SK-N-MC (cell line): ENCODE measurements around the gene EHBP1.

Experiments used
- EZH2 ChIP-seq: fragments of 200-600 bp; sonication (generic); IDR thresholded peaks from one replicate; pipeline ENCODE4 v1.6.1; 2017; ENCODE audit warnings: antibody characterized with exemption
- FOXP2 ChIP-seq: optimal IDR thresholded peaks from 2 replicates; pipeline ENCODE3; 2011; ENCODE audit warnings: mild to moderate bottlenecking, moderate library complexity; ENCODE audit not compliant: insufficient read depth; ENCODE audit errors: extremely low read length, control extremely low read depth
- POLR2AphosphoS5 ChIP-seq: IDR thresholded peaks from 2 replicates; pipeline ENCODE4 v1.6.1; 2012; ENCODE audit warnings: mild to moderate bottlenecking, low read depth, low read length, borderline replicate concordance

GRCh38 chr2:62947403-62947802 lies 241.9 kb downstream of the EHBP1 start:
- no peak for TF ChIP-seq POLR2AphosphoS5
- no peak for TF ChIP-seq EZH2
- no peak for TF ChIP-seq FOXP2
